Fibroblast of peridontal ligament (primary cell): Measurements from ENCODE around the gene NIPSNAP2.
"Not testable (repeated sequence)": the region's sequence is repeated elsewhere in the genome, so short reads cannot be mapped to it uniquely, and the experiment has no call there.

Experiments used
- DNase-seq: peaks from one replicate; pipeline ENCODE4 v3.0.0-alpha.2; 2010; ENCODE audit errors: extremely low read depth

Gene NIPSNAP2

DNA sequence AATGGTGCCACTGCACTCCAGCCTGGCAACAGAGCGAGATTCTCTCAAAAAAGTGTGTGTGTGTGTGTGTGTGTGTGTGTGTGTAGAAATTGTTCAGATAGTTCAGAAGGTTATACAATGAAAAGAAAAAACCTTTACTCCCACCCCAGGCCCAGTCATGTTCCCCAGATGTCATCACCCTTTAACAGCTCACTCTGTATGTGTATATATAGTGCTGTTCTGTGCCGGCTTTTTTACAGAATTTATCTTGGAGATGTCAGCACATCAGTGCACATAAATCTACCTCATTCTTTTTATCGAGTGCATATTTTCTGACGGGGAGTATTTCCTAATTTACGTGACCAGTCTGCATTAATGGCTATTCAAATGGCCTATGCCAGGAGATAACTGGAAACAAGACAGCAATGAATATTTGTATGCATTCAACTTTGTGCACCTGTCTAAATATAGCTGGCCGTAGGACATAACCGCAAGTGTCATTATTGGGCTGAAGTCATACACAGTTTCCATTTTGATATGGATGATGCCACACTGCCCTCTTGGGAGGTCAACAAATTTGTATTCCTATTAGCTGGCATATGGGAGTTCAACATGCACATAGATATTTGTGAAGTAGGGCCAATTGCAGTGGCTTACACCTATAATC is 11.7 kb downstream of the NIPSNAP2 start:
- DNase-seq = no peak

DNA sequence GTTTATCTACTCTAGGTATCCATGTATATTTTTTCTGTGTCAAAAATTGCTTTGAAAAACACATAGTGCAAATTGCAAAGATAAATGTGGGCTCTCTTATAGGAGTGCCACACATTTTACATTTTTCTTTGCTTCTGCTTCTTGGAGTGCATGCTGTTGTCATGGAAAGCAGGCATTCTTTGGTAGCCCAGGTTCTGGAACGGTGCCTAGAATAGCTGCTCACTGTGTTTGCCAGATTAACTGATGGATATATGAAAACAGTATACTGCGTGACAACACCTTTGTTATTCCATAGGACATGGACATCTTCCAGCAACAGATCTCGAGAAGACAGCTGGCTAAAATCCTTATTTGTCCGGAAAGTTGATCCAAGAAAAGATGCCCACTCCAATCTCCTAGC is 13.4 kb downstream of the NIPSNAP2 start:
- peak; percentile 46 for DNase-seq

DNA sequence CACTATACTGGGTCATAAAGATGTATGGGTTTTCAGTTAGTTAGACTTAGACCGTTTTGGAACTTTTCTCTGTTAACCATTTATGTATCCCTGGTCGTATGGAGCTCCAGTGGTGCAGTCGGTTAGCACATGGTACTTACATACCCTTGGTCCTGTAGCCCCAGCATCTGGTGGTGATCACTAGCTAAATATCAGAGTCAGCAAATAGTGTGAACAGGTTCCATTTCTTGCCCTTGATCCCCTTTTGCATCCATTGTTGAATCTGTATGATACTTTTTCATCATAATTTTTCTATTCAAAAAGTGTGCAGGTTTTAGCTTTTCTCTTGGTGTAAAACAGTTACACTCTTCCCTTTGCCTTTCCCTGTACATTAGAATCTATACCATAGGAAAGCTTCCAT is 15.9 kb downstream of the NIPSNAP2 start:
- no peak for DNase-seq

DNA sequence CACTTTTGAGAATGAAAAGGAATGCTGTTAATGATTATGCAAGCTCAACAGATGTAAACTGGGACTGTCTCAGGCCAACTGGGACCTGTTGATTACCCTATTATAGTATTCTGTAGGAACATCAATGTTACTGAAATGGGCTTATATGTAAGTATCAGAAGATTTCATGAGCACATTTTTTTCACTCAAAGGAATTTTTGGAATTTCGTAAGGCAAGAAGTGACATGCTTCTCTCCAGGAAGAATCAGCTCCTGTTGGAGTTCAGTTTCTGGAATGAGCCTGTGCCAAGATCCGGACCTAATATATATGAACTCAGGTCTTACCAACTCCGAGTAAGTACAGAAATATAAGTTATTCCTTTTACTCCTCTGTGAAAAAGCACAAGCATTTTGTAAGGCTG is 19.2 kb downstream of the NIPSNAP2 start:
- no peak for DNase-seq

DNA sequence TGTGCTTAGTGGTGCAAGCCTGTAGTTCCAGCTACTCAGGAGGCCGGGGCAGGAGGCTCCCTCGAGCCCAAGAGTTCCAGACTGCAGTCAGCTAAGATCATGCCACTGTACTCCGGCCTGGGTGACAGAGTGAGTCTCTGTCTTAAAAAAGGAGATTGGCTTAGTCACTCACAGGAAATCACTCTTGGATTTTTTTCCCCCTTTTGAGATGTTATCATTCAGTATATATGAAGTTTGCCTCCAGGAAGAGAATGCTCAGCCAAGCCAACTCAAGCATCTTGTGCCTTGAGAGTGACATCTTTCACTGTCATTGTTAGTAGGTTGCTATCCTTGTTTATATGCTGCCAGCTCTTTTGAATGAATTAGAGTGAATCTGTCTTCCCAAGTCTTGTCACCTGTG is 28.0 kb downstream of the NIPSNAP2 start:
- DNase-seq = no peak

DNA sequence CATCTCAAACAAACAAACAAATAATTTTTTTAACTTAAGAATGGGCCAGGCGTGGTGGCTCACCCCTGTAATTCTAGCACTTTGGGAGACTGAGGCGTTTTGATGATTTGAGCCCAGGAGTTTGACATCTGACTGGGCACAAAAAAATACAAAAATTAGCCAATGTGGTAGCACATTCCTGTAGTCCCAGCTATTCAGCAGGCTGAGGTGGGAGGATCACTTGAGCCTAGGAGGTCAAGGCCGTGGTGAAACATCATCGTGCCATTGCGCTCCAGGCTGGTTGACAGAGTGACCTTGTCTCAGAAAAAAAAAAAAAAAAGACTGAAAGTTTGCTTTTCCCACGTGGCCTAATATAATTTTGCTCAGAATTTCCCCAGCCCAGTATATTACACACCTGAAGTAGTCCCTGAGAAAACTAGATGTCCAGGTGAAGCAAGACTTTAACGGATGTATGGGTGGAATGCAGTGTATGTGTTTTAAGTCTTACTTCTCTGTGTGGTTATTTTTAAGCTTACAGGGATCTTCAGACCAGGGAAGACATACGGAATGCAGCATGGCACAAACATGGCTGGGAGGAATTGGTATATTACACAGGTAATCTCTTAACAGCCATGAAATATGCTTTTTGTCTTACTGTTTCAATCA is 32.6 kb downstream of the NIPSNAP2 start:
- DNase-seq = no peak

DNA sequence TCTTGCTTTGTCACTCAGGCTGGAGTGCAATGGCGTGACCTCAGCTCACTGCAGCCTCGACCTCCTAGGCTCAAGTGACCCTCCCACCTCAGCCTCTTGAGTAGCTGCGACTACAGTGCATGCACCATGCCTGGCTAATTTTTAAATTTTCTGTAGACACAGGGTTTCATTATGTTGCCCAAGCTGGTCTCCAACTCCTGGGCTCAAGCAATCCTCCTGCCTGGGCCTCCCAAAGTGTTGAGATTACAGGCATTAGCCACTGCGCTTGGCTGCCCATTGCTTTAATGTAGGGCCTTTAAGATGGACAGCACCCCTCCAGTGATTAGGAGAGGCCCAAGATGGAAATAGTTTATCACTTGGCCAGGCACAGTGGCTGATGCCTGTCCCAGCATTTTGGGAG is 39.4 kb downstream of the NIPSNAP2 start:
- DNase-seq = no peak

DNA sequence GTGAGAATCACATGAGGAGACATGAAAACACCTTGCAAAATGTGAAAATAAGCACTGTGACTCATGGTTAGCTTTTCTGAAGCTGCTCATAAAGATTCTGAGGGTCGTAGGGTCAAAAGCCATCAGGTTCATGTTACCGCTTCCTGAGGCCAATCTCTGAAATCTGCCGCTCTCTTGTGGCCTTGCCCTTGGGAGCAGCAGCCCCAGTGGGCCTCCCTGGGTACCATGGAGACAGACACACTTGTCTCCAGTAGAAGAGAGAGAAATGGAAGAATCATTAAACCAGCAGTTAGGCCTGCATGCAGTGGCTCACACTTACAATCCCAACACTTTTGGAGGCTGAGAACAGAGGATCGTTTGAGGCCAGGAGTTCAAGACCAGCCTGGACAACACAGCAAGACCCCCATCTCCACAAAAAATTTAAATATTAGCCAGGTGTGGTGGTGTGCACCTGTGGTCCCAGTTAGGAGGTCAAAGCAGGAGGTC is 42.8 kb downstream of the NIPSNAP2 start:
- DNase-seq = no peak

DNA sequence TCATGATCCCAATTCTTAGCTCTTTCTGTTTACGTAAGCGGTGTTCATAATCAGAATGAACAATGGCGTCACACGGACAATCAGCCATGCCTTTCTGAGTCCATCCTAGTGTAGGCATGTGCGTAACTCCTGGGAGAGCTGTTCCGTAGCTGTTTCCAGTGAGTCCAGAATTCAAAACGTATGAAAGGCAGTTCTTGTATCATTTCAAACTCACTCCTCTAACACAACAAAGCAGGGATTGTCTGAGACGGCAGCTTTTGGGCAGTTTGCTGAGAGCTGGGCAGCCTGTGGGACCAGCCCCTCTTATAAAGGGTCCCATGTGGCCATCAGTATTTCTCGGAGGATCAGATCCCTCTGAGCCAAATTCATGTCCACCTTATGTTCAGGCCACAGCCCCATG is 43.5 kb downstream of the NIPSNAP2 start:
- no peak for DNase-seq

DNA sequence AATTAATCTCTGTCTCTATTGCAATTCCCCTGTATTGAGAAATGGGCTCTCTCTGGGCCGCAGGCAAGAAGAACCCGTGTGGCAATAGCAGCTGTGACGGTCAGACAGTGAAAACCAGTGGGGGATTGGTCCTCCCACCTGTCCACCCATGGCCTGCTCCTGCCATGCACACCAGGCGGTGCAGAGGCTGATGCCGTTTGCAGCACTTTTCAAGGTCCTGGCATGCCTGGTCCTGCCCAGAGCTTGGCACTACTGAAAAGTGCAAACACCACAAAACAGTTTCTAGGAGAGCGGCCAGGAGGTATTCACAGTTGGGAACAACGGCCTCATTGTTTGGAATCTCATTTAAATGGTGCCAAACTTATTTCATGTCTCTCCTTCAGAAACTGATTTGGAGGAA is 45.3 kb downstream of the NIPSNAP2 start:
- DNase-seq = peak; percentile 18

DNA sequence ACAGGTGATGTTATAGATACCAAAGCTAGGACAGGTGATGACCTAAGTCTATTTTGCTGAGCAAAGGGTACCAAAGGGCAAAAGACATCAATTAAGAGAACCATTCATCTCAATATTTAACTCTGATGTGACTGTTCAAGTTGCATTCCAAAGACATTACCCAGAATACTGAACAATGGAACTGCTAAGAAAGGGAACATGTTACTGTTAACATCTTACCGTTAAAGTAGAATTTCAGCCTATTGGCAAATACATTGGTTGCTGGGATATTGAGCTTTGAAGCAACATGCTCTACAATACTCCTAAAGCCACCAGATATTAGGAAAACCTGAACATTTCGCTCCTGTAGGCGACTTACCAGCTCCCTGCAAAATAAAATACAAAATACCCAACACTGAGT is 52.6 kb downstream of the NIPSNAP2 start:
- DNase-seq = not testable (repeated sequence)

DNA sequence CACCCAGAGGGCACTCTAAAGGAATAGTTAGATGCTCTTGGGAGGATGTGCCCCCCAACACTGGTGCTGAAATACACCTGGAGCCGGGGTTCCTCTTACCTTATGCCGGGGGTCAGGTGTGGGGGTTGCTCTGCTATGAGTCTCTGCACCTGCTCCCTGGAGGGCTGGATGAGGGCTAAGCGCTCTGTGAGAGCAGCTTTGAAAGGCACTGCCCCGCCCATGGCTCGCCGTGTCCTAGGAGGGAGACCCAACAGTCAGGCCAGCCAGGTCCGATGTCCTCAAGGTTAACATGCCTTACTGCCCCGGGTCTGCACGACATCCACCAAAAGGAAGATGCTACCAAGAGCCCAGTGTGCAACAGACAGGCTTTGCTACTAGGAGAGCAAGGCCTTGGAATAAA is 55.1 kb downstream of the NIPSNAP2 start:
- no peak for DNase-seq

DNA sequence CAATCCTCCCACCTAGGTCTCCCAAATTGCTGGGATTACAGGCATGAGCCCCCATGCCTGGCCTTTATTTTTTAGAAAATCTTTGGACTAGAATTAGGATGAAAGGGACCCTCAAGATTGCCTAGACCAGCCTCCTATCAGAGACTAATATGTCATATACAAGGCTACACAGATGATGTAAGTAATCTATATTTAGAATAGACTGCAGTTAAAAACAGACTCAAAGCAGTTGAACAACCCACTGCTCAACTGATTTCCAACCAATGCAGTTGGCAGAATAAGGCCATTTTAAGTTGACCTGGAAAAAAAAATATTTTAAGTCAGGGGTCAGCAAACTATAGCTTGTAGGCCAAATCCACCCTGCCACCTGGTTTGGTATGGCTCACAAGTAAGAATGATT is 59.1 kb downstream of the NIPSNAP2 start:
- DNase-seq = no peak

DNA sequence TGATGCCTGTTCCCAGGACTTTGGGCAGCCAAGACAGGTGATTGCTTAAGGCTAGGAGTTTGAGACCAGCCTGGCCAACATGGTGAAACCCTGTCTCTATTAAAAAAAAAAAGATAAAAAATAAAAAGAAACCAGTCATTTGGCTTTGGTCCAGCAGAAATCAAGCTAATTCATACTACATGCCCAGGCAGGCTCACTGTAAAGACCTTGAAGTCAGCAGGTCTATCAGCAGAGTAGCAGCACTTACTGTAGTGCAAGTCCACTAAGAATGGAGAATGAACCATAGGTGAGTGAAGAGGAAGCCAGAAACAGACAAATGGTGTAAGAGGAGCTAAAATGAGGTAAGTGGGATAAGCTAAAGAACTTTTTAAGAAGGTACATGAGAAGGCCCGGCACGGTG is 62.2 kb downstream of the NIPSNAP2 start:
- DNase-seq = no peak

DNA sequence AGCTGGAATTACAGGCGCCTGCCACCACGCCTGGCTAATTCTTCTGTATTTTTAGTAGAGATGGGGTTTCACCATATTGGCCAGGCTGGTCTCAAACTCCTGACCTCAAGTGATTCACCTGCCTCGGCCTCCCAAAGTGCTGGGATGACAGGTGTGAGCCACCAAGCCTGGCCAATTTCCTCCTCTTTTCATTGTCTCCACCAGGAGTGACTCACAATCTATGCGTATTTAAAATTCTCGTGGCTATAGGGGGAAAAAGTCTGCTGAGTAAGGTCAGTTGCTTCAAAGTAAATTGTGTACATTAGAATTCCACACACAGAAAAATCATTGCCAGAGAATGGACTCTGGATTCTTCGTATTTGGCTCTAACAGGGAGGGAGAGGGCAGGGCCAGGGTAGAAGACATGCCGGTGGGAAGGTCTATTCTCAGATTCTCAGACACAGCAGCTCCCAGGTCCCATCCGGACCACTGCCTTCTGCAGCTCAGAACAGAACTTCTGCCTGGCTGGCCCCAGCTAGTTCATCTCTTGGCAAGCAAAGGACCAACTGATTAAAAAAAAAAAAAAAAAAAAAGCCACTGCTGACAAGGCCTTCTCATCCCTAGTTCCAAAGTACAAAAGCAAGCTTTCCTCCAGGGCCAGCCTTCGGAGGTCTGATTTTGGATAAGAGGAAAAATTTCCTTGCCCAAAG is 64.7 kb downstream of the NIPSNAP2 start:
- no peak for DNase-seq

DNA sequence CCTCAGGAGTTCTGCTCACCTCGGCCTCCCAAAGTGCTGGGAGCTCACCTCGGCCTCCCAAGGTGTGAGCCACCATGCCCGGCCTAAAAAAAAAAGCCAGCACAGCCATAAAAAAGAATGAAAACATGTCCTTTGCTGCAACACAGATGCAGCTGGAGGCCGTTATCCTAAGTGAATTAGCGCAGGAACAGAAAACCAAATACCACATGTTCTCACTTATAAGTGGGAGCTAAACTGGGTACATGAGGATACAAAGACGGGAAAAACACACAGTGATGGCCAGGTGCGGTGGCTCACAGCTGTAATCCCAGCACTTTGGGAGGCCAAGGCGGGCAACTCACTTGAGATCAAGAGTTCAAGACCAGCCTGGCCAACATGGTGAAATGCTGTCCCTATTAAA is 66.0 kb downstream of the NIPSNAP2 start:
- DNase-seq = no peak

DNA sequence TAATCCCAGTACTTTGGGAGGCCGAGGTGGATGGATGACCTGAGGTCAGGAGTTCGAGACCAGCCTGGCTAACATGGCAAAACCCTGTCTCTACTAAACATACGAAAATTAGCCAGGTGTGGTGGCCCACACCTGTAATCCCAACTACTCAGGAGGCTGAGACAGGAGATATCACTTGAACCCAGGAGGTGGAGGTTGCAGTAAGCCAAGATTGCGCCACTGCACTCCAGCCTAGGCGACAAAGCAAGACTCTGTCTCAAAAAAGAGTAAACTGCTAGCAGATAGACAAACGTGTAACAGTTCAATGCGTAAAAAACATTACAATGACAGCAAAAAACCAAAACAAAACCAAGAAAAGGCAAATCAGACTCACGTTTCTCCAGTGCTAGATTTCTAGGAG is 67.2 kb downstream of the NIPSNAP2 start:
- not testable (repeated sequence) for DNase-seq

DNA sequence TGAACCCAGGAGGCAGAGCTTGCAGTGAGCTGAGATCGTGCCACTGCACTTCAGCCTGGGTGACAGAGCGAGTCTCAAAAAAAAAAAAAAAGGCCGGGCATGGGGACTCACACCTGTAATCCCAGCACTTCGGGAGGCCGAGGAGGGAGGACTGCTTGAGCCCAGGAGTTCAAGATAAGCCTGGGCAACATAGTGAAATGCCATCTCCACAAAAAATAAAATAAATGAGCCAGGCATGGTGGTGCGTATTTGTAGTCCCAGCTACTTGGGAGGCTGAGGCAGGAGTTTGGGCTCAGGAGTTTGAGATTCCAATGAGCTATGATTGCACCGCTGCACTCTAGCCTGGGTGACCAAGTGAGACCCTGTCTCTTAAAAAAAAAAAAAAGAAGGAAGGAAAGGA is 68.2 kb downstream of the NIPSNAP2 start:
- not testable (repeated sequence) for DNase-seq

DNA sequence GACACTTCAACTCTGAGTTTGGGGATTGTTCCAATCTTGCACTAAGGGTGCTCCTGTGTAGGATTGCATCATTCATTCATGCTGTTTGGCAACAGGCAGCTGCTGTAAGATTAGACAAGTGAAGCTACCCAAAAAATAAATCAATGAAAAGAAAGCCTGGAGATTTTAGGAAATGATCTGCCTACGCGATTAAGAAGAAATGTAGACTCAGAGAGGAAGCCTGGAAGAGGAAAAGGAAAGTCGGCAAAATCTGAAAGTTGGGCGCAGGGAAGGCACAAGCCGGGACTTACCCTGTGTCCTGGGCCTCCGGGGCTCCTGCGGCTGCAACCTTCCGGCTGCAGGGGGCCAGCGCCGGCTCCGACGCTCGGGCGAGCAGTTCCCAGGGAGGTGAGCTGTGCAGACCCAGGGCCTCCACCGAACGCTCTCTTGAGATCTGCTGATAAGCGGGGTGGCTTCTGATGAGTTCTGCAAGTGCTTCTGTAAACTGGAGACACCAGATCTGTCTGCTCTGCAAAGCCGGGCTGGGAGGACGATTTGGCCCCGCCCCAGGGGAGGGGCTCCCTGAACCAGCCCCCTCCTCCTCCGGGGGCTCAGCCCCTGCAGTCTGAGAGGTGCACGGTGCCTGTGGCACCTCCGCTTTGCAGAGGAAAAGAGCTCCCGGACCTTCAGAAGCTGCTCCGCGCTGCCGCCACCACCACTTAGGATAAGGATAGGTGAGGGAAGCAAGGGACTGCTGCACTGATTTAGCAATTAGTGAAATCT is 69.5 kb downstream of the NIPSNAP2 start:
- peak; percentile 77 for DNase-seq

DNA sequence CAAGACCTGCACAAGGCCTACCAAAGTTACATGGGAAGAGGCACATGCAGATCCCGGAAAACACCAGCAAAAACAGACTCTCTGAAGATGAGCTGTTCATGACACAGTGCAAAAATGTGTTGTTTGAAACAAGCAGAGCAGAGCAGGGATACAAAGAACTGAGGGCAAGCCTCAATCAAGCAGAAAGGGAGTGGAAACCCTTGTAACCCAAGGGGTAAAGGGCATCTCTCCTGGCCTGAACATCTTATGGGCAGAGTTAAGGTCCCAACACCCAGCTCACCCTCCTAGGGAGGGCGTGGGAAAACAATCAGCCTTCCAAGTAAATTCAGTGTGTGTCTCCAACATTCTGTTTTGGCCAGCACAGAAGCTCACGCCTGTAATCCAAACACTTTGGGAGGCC is 76.3 kb downstream of the NIPSNAP2 start:
- no peak for DNase-seq

DNA sequence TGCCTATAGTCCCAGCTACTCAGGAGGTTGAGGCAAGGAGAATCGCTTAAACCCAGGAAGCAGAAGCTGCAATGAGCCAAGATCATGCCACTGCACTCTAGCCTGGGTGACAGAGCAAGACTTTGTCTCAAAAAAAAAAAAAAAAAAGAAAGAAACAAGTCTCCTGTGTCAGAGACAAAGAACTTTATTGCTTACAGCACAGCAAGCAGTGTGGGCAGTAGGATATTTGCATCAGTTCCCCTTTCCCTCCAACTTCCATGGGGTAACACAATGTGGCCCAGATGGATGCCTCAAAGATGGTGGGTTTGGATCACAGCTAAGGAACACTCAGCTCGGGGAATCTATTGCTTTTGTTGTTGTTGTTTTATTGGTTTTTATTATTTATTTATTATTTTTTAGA is 81.4 kb downstream of the NIPSNAP2 start:
- not testable (repeated sequence) for DNase-seq

DNA sequence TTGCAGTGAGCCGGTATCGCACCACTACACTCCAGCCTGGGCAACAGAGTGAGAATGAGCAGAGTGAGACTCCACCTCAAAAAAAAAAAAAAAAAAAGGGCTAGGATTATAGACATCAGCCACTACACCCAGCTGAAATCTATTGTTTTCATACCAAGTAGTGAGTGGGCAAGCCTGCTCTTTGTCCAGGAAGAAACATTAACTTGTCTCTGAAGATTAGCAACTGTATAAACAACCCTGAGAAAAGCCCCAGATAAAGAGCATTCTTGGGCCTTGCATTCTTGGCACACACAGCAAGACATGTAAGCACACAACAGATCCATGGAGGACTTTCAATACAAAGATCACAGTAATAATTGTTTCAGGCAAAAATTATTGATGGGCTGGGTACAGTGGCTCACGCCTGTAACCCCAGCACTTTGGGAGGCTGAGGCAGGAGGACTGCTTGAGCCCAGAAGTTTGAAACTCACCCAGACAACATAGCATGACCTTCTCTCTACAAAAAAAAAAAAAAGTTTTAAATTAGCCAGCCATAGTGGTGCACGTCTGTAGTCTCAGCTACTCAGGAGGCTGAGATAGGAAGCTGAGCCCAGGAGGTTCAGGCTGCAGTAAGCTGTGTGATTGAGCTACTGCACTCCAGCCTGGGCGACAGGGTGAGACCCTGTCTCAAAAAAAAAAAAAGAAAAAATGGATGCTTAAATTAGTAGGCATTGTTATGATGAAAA is 82.5 kb downstream of the NIPSNAP2 start:
- DNase-seq = peak; percentile 83
